CD4-positive, alpha-beta T cell treated with Interleukin-17A for 1 hour (primary cell): ENCODE results near the gene VRK2.
"Not testable (repeated sequence)": the region's sequence is repeated elsewhere in the genome, so short reads cannot be mapped to it uniquely, and the experiment has no call there.

ENCODE experiments used
- DNase-seq: peaks from one replicate; pipeline ENCODE4 v3.0.0-alpha.2; 2020

VRK2 gene

GRCh38 chr2:58055033-58055786, 8.6 kb downstream of the VRK2 start:
- DNase-seq = no peak

- no peak for DNase-seq
Observed at GRCh38 chr2:58056192-58056916, 9.7 kb downstream of the VRK2 start.

GRCh38 chr2:58057707-58058530, 11.3 kb downstream of the VRK2 start:
- DNase-seq = no peak

- no peak for DNase-seq
Observed at GRCh38 chr2:58063641-58064040, 17.0 kb downstream of the VRK2 start.

GRCh38 chr2:58064086-58064485, 17.5 kb downstream of the VRK2 start:
- DNase-seq = no peak

DNA sequence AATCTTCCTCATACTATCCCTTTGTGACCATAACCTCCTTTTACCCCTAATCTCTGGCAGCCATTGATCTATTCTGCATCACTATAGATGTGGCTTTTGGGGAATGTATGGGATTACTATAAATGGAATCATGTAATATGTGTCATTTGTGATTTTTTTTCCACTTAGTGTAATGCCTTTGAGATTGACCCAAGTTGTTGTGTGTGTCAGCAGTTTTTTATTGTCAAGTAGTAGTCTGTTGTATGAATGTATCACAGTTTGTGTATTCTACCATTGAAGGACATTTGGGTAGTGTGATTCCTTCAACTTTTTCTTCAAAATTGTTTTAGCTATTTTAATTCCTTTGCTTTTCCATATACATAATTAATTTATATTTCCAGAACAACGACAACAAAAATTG, 18.6 kb downstream of the VRK2 start:
- DNase-seq = no peak

GRCh38 chr2:58067001-58067400, 20.4 kb downstream of the VRK2 start:
- DNase-seq = no peak

DNA sequence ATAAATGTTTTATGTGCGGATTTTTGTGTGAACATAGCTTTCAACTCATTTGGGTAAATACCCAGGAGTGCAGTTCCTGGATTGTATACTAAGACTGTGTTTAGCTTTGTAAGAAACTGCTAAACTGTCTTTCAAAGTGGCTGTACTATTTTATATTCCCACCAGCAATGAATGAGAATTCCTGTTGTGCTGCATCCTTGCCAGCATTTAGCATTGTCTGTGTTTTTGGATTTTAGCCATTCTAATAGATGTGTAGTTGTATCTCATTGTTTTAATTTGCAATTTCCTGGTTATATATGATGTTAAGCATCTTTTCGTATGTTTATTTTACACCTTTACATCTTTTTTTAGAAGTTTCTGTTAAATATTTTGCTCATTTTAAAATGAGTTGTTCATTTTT, 24.2 kb downstream of the VRK2 start:
- no peak for DNase-seq

DNA sequence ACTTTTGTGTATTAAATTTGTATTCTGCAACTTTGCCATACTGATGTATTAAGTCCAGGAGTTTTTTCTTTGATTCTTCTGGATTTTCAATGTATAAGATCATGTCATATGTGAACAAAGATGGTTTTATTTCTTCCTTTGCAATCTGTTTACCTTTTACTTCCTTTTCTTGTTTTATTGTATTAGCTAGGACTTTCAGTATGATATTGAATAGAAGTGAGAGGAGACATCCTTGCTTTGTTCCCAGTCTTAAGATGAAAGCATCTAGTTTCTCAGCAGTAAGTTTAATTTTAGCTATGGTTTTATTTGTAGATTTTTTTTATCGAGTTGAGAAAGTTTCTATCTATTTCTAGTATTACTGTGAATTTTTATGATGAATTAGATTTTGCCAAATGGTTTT, 25.5 kb downstream of the VRK2 start:
- no peak for DNase-seq

- DNase-seq = no peak
Observed at GRCh38 chr2:58073008-58073407, 26.4 kb downstream of the VRK2 start.

- DNase-seq = no peak
Observed at GRCh38 chr2:58073751-58074150, 27.1 kb downstream of the VRK2 start.

- DNase-seq = no peak
Observed at GRCh38 chr2:58081000-58081399, 34.4 kb downstream of the VRK2 start.

DNA sequence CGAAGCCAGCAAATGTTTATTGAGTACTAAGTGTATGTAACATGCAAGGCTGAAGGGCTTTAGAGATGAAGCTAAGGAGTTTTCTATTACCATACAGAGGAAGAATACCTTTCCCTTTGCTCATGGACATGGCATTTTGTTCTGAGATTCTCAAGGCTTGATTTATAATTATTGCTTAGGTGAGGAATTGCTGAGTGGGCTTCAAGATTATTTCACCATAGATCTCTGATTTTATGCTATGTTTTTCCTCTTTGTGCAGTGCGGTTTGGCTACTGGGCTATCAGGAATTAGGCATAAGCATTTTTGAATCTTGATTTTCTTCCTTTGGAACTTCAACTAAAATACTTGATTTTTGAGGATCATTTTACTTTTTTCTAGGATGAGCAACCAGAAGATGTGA, 42.5 kb downstream of the VRK2 start:
- no peak for DNase-seq

DNA sequence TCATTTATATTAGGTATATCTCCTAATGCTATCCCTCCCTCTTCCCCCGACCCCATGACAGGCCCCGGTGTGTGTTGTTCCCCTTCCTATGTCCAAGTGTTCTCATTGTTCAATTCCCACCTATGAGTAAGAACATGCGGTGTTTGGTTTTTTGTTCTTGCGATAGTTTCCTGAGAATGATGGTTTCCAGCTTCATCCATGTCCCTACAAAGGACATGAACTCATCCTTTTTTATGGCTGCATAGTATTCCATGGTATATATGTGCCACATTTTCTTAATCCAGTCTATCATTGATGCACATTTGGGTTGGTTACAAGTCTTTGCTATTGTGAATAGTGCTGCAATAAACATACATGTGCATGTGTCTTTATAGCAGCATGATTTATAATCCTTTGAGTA, 46.2 kb downstream of the VRK2 start:
- DNase-seq = not testable (repeated sequence)

GRCh38 chr2:58097025-58097424, 50.4 kb downstream of the VRK2 start:
- DNase-seq = no peak

GRCh38 chr2:58098254-58099095, 51.9 kb downstream of the VRK2 start:
- DNase-seq = no peak

DNA sequence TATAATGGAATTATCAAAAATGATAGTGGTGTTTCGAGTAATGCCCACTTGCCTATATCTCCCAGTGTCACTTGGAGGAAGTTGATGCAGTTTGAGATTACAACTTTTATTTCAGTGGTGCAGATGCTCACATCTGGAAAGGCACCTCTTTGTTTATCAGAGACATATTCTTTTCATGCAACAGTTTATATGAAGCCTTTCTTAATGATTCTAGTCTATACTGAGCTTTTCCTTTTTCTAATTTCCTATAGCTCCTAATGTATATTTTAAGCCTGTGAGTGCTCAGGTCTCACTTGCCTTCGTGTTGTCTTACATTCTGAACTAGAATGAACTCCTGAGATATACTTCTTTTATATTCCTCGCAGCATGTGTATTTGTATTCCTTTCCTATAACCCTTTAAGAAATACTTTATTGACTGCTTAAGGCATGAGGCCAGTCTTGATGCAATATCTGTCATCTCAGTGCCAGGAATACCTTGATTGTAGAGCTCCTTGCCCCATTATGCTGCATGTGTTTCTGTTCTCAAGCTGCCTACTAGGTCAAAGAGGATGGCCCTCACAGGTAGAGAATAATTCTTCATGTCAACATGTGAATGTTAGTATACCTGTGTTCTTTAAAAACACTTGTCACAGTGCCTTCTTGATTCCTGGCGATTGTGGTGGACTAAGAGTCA, 52.6 kb downstream of the VRK2 start:
- no peak for DNase-seq

- no peak for DNase-seq
Observed at GRCh38 chr2:58101500-58101899, 54.9 kb downstream of the VRK2 start.

DNA sequence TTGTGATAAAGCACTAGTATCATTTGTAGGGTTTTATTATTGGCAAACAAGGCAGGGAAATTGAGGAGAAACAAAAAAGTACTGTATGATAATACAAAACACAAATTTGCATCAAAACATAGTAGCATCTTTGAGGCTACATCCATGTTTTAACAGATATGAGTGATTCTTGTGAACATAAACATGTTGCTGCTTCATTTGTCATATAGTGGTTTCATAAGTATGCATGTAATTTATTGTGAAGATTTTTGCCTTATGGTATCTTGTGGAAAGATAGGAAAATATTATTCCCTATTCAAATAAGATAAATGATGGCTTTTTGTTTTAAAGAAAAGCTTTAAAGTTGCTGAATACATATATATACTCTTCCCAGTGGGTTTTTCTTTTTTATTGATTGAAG, 60.3 kb downstream of the VRK2 start:
- DNase-seq = no peak

DNA sequence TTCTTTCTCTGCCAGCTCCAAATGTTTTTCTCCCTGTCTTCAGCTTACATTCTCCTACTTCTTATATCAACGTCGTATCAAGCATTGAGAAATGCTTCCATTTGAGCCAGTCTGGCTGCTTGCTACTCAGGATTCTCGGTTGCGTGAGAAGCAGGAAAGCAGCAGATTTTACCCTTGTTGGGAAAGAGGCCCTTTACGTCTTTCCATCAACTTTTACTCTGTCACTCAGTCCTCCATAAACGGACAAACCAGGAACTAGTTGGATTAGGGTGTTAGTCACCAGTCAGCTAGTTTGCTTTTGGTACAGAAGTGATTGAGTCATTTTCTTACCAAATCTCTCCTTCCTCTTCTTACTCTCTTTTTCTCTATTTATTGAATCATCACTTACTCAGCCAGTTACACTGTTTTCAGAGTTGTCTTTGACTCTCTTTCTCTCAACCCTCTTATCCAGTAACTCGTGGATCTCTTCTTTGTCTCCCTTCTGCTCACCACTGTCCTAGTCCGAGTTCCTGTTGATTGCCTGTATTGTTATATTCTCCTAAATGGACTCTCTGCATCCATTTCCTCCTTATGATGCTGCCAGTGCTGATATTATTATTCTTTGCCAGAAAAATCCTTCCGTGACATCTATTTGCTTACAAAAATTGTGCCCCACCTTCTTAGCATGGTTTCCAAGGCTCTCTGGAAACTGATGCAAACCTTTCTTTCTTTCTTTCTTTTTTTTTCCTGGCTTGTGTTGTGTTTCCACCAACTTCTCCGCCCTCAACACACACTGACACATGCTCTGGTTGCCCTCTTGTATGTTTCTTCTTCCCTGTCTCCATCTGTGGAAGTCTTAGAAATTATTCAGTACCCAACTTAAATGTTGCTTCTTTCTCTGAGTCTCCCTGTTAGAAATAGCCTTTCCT, 61.5 kb downstream of the VRK2 start:
- DNase-seq = peak; percentile 1

GRCh38 chr2:58109481-58109880, 62.9 kb downstream of the VRK2 start:
- DNase-seq = no peak
